HG02885 (cell line): ENCODE data around the gene ARHGEF40.

Source experiments
- ATAC-seq: cut with Tn5 transposase; IDR thresholded peaks from one replicate; pipeline ENCODE4 v1.9.1; 2021; ENCODE audit warnings: mild to moderate bottlenecking; ENCODE audit not compliant: unreplicated experiment, poor library complexity

Gene ARHGEF40

DNA sequence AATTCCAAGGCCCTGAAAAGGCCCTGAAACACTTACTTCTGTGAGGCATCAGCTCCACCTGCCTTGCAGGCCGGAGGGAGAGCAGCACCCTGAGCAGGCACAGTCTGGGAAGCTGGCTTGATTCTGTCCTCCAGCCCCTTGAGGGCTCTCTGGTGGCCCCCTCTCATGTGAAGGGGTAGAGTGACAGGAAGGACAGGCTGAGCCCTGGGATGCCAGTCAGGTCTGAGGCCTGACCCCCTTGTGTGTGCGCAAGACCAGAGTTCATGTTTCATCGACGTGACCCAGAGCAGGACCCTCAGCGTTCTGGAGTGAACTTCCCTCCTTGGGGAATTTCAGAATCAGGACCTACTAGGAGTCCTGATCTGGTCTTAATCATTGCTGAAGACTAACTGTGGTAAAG, 11.2 kb upstream of the ARHGEF40 start:
- ATAC-seq, result no peak

DNA sequence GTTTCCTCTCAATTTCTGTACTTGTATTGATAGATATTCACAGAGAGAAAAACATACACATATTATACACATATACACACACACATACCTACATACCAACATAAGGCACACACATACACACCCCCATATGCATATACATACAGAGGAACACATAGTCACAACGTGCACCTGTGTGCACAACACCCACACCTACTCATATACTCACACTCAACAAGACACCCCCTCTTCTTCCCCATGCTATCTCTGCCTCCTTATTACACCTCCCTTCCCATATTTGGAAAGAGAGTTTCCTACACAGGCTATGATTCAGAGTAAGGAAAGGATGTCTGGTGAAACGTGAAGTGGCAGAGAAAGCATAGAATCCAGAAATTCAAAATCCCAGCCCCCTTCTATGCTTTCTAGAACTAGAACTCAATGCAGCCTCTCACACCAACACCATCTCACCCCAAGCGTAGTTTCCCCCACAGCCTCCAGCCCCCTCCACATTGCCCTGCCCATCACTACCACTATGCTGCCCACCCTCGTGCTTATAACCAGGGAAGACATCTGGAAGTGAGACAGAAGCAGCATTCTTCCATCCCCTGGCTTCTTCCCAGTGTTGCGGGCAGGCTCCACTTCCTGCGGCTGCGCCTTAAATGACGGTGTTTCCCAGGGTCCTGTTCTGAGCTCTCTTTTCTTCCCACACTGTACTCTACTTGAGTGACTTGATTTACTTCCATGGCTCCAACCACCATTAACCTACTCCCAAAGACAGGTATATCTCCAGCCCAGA, 10.1 kb upstream of the ARHGEF40 start:
- ATAC-seq, result no peak

DNA sequence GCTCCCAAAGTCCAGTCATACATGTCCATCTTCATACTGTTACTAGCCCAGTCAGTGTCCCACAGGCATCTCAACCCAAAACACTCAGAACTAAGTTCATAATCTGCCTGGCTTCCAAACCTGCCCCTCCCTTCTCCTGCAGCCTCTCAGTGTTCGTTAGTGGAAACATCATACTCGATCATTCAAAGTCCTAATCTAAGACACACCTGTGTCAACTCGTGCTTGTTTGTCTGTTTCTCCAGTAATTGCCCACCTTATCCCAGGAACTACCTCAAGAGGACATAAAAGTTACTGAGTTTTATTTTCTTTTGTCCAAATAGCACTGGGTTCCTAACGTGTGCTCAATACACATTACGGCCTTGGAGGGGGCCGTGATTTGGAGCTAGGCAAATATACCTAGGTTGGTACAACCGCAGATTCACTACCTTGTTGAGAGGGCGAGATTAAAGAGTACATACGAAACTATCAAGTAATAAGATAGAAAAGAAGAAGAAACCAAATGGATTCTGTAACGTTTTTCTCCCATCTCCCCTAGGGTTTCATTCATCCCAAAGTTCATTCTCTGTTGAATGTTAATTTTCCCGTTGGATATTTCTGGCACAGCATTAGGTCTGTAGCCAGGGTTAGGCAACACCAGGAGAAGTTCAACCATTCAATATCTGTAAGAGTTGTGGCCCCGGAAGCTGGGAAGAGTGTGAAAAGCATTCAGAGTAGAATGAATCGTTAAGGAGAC, 9.3 kb upstream of the ARHGEF40 start:
- ATAC-seq, result no peak

DNA sequence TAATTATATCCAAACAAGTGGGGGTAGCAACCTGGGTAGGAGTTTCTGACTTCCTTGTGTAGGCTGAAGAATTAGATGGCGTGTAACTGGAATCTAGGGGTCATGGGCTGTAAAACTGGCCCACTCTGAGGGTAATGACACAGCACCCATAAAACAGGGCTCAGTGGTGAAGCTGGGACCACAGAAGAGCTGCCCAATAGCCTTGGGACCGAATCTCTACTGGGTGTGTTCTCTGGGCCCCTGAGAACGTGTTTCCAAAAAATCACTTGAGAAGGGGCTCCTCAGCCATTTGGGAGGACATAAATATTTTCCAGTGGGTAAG, 8.8 kb upstream of the ARHGEF40 start:
- no peak for ATAC-seq

DNA sequence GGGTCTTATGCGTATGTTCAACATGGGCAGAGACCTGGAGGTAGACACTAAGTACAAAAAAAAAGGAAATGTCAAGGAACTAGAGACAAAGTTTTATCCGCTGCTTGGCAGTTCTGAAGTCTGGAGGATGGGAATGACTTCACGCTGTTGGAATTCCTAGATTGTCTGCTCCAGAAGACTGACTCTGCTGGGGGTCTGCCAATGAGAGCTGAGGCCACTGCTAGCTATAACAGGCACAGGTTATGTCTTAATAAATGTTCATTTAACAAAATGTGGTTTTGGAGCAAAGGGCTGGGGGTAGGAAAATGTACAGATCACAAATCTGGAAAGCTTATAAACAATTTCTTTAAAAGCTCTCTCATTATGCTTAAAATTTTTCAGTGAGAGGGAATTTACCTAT, 6.6 kb upstream of the ARHGEF40 start:
- no peak for ATAC-seq

DNA sequence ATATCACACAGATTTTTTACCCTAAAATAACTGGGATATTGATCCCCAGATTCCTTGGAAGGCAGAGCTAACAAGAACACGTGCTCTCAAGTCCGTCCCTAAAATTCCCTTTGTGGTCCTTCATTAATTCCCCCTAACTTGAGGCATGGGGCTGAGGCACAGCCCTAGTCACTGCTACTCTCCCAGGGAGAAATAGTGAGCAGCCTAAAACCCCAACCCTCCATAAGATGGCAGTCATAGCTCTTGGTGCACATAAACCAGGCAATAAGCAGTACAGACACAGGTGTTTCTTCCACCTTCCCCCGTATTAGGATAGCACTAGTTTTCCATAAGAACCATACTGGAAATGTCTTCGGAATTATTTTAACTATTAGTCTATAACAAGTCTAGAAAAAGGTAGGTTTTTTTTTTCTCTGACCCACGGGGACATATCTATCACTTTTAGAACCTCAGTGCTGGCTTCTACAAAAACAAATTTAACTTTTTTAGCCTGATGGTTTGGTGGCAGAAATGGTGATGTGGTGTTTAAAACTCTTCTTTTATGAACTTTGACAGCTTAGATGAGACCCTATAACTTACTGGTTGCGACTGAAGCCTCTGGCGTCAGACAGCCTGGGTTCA, 3.1 kb upstream of the ARHGEF40 start:
- ATAC-seq, result no peak

DNA sequence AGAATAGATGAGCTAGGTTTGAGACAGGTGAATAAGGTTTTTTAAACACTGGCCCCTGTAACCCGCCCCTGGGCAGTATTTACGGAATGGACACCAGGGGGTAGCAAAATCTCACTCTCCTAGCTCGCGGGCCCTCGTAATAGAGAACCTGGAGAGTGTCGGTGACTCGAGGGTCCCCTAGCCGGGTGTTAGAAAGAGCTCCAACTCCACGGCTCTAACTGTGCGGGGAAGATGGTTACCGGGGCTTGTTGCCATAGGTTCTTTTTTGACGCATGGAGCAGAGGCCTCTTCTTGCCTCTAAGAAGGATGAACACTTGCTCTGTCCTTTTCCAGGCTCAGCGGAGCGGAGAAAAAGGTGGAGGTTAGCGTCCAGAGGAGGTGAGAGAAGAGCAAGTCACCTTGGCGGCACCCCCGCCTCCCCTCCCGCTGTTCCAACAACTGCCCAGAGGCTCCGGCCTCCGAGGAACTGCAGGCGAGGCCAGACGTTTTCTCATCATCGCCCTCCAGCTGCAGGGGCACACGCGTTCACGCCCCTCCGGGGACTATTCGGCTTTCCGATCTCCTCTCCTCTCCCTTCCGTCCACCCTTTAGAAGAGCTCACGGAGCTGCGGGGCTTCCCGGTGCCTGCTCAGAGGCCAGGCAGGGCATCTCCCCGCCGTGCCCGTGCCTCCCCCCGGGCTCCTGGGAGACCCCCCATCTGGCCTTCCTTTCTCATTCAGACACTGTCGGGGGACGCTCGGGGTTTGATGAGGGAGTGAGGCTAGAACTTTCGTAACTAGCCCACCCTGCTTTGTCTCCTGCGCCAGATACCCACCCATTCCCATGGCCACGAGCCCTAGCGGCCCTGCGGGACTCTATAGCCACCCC, 1.4 kb upstream of the ARHGEF40 start:
- ATAC-seq, result no peak

DNA sequence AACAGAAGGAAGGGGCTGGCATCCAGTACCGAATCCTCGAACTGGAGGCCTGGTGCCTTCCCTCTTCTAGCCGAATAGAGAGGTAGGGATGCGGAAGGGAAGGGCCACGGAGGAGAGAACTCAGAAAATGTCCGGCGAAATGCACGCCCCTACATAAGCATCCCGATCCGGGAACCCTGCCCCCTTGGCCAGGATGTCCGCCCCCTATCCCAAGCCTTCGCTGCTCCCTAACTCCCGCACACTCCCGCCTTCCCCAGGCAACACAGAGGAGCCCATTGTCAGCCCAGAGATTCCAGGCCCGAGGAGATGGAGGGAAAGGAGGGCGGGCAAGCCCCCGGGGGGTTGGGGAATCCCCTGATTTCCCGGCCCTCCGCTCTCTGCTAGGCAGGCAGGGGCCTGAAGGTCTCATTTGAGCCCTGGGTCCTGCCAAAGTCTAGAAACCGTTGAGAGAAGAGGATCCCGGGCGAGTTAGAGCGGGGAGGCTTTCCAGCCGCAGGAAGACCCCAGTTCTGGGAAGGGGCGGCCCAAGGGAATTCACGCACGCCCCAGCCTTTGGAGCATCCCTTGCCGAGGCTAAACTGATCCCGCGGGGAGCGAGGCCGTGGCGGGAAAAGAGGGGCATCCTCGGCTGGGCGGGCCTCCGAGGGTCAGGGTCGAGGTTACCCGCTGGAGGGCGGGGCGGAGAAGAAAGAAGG, 569 bp upstream of the ARHGEF40 start:
- no peak for ATAC-seq

DNA sequence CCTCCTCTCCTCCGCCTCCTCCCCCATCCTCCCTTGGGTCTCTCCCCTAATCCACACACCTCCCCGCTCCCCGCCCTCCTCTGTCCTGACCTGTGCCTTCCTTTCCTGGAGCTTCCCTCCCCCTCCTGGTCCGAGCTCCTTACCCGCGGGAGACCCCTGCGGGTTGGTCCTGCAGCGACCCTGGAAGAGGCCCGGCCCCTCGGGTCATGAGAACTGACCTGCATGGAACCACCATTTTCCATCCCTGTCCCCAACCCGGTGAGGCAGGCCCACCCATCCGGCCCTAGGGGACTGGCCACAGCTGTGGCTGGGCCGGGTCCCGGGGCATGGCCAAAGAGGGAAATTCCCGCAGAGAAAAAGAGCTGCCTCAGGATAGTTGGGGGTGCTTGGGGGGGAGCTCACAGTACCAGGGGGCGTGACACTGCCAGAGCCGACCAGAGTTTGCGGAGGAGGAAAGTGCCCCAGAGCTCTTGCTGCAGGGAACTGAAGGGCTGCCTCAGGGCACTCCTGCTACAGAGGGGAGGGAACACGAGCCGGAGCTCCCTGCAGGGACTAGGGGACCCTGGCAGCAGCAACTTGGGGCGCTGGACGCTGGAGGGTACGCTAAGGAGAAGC, 613 bp downstream of the ARHGEF40 start:
- ATAC-seq, result peak; percentile 1

DNA sequence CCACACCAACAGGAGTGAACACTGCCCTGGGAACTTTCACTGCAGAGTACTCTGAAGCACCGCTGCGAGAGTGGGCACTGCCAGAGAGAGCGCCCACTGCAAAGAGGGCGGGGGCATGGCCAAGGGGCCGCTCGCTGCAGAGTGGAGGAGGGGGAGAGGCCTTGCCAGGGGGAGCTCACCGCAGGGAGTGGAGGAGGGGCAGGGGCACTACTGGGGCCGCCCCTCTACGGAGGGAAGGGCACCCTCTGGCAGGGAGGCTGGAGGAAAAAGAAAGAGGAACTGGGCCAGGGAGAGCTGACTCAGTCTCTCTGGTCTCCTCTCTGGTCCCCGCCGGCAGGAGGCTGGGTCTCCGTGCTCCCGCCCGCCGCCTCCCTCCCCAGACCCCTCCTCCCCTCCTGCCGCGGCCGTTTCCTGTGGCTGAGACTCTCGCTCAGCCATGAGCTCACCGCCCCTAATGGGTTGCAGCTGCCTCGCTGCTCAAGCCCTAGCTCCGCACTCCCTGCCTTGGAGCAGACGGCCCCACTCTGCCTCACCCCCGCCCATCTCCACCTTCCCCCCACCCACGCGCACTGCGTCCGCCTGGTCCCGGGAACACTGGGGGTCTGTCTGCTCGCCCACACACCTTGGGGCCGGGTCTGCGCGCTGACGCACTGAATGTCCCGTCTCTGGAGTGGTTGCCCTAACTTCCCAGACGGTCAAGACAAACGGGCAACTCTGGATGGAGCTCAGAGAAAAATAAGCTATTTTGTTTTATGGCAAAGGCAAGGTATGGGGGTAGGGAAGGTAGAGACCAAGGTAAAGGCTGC, 1.3 kb downstream of the ARHGEF40 start:
- peak; percentile 79 for ATAC-seq

DNA sequence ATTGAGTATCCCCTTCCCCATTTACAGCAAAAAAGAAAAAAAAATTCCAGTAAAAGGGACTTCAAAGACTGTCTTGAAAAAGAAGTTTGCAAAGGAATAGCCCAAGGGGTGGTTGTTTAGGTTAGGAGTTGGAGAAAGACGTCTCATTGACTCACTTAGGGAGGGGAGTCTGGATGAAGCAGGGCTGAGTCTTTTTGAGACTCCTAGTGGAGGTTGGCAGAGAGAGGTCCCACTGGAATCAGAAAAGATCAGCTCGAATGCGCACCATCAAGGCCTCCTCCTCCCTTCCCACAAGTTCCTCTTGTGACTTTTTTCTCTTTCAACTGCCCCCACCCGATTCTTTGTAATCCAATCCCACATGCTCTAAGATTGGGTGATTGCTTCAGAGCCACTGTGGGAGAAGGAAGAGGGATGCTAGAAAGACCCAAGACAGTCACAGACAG, 1.9 kb downstream of the ARHGEF40 start:
- ATAC-seq, result no peak

DNA sequence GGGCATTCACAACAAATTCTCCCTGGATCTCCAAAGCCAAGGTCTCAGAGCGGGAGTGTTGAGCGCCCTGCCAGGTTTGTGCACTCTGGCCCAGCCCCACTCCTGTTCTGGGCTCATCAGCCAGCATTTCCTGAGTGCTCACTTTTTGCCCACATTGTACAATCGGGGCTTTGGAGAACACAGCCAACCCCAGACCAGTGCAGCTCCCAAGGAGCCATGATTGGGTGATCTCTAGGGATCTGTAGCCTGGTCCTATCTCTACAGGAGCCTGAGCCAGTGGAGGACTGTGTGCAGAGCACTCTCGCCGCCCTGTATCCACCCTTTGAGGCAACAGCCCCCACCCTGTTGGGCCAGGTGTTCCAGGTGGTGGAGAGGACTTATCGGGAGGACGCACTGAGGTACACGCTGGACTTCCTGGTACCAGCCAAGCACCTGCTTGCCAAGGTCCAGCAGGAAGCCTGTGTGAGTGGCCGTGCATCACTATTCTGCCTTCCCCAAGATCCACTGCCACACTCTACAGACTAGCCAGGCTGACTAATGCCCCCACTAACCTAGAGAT, 2.8 kb downstream of the ARHGEF40 start:
- ATAC-seq, result no peak

DNA sequence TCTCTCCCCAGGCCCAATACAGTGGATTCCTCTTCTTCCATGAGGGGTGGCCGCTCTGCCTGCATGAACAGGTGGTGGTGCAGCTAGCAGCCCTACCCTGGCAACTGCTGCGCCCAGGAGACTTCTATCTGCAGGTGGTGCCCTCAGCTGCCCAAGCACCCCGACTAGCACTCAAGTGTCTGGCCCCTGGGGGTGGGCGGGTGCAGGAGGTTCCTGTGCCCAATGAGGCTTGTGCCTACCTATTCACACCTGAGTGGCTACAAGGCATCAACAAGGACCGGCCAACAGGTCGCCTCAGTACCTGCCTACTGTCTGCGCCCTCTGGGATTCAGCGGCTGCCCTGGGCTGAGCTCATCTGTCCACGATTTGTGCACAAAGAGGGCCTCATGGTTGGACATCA, 3.8 kb downstream of the ARHGEF40 start:
- no peak for ATAC-seq

DNA sequence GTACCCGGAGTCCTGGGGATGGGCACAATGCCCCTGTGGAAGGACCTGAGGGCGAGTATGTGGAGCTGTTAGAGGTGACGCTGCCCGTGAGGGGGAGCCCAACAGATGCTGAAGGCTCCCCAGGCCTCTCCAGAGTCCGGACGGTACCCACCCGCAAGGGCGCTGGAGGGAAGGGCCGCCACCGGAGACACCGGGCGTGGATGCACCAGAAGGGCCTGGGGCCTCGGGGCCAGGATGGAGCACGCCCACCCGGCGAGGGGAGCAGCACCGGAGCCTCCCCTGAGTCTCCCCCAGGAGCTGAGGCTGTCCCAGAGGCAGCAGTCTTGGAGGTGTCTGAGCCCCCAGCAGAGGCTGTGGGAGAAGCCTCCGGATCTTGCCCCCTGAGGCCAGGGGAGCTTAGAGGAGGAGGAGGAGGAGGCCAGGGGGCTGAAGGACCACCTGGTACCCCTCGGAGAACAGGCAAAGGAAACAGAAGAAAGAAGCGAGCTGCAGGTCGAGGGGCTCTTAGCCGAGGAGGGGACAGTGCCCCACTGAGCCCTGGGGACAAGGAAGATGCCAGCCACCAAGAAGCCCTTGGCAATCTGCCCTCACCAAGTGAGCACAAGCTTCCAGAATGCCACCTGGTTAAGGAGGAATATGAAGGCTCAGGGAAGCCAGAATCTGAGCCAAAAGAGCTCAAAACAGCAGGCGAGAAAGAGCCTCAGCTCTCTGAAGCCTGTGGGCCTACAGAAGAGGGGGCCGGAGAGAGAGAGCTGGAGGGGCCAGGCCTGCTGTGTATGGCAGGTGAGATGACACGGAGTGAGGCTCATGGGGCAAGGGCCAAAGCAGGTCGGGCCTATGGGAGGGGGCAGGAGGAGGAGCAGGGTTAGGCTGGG, 4.5 kb downstream of the ARHGEF40 start:
- no peak for ATAC-seq

DNA sequence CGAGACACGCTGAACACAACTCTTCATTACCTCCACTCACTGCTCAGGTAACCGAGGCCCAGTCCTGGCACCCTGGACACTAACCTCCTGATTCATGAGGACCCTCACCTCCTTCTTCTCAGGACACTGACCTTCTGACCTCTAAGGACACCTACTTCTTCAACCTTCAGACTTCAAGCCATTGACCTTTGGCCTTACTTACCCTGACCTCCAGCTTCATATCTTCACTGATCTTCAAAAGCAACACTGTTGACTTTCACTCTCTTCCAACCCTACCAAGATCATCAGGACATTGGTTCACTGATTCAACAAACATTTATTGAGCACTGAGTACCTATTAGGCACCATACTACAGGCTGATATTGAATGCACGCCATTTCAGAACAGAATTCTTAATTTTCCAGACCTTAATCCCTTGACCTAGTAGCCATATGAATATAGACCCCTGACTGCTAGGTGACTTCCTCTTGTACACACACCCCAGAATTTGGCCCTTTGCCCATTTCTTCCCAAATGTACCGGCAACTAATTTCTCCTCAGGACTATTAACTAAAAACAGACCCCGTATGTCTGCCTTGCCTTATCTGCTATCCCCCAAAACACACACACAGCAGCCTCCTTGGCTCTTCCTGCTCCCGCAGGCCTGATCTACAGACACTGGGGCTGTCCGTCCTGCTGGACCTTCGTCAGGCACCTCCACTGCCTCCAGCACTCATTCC, 5.8 kb downstream of the ARHGEF40 start:
- no peak for ATAC-seq

DNA sequence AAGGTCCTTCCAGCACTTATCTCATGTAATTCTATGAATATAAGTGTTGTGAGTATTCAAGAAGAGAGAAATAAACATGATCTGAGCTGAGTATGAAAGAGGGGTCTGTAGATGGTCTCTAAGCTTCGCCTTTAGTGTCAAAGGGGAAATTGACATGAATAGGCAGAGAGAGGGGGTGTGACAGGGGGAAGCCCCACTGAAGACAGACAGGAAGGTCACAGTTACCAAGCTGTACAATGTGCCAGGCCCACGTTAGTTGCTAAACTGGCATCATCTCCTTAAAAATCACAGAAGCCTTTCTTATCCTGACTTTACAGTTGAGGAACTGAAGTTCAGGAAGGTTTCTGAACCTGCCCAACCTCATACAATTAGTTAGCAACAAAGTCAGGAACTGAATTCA, 7.6 kb downstream of the ARHGEF40 start:
- no peak for ATAC-seq

DNA sequence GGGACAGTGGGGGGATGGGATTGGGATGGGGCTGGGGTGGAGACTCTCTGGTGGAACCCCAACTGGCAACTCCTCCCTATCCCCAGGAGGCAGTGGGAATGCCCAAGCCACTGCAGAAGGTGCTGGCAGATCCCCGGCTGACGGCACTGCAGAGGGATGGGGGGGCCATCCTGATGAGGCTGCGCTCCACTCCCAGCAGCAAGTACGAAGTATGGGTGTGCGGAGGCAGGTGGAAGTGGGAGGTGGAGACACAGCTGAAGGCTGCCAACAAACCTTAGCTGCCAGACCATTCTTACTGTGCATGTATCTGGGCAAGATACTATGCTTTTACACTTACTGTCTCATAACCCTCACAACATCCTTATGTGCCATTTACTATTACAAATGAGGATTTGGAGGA, 8.2 kb downstream of the ARHGEF40 start:
- ATAC-seq, result no peak
